ENCODE measurements around the gene ARHGAP6. TPM values are rescaled to one million over a fixed set of nuclear protein-coding genes. Genes with fewer than 3 reads are reported as not detected.

ARHGAP6 gene
- total and polyA plus RNA-seq, 2 donors from 2014 or later, result 6.0 to 20.4 TPM

DNA sequence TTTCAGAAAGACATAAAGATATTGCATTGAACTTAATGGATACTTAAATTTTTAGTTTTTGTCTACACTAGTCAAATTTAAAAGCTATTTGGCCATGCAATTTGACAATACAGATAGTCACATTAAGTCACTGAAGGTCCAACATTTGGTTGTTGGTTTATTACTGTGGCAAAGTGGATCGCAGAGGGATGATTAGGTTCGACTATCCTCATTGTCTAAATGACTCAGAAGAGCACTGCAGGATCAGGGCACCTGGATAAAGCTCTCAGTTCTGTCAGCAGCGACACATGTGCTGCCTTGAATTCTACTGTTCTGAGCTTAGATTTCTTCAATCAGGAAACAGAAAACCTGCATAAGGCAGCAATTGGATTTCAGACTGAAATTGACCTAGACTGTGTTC lies 241.8 kb downstream of the ARHGAP6 start:
- no peak overlapping the region for H3K9ac ChIP-seq (ENCODE audit: low read length in 3 of 3)
- no peaks in the 10 kb centered on the region for H3K36me3 ChIP-seq (ENCODE audit: control insufficient read depth in 2 of 3, insufficient read depth in 3 of 3, low read length in 3 of 3)
- DNase-seq, result no peak
- intact Hi-C loops (cut with DNase I), result no loop called here
- FAIRE-seq, result no peak
- no peaks in the 10 kb centered on the region for H3K9me3 ChIP-seq (ENCODE audit: control insufficient read depth in 2 of 3, insufficient read depth in 1 of 3, low read length in 3 of 3)
- no peak overlapping the region for H3K4me3 ChIP-seq (ENCODE audit: low read length in 3 of 3)
- no peak overlapping the region for H3K27ac ChIP-seq (ENCODE audit: low read depth in 2 of 2, low read length in 2 of 2)
- TF ChIP-seq, protein P1, sequence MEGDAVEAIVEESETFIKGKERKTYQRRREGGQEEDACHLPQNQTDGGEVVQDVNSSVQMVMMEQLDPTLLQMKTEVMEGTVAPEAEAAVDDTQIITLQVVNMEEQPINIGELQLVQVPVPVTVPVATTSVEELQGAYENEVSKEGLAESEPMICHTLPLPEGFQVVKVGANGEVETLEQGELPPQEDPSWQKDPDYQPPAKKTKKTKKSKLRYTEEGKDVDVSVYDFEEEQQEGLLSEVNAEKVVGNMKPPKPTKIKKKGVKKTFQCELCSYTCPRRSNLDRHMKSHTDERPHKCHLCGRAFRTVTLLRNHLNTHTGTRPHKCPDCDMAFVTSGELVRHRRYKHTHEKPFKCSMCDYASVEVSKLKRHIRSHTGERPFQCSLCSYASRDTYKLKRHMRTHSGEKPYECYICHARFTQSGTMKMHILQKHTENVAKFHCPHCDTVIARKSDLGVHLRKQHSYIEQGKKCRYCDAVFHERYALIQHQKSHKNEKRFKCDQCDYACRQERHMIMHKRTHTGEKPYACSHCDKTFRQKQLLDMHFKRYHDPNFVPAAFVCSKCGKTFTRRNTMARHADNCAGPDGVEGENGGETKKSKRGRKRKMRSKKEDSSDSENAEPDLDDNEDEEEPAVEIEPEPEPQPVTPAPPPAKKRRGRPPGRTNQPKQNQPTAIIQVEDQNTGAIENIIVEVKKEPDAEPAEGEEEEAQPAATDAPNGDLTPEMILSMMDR (IDR thresholded peaks at IDR 0.05; ENCODE audit: borderline replicate concordance, extremely low read depth, insufficient read depth), result no peak
- H3K27me3 ChIP-seq (ENCODE audit: control insufficient read depth, insufficient read depth, low read length), result peaks cover 3% of the 10 kb centered on the region
- H3K4me1 ChIP-seq (ENCODE audit: control insufficient read depth in 2 of 3, insufficient read depth in 2 of 3, low read depth in 1 of 3, low read length in 3 of 3), result peaks cover 0 to 5% (median 0%) of the 10 kb centered on the region in 3 donors

DNA sequence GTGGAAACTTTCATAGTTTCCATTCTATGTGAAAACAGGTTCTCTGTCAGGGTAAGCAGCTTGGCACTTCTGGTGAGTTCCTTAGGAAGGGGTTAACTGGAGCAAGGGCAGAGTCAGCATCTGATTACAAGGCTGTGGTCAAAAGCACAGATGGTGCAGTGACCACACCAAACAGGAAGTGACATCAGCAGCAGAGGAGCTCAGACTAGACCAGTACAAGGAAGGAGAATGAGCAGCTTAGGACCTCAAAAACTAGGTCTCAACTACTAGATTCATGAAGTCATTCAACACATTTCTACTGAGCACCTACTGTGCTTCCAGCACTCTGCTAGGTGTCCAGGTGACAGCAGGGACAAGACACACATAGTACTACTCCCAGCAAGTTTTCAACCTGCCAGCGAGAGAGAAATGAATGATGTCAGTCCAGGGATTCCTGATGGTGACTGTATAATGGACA lies 242.3 kb downstream of the ARHGAP6 start:
- H3K27ac ChIP-seq (ENCODE audit: low read depth in 2 of 2, low read length in 2 of 2), result no peak overlapping the region
- peaks cover 3% of the 10 kb centered on the region for H3K27me3 ChIP-seq (ENCODE audit: control insufficient read depth, insufficient read depth, low read length)
- no peaks in the 10 kb centered on the region for H3K9me3 ChIP-seq (ENCODE audit: control insufficient read depth in 2 of 3, insufficient read depth in 1 of 3, low read length in 3 of 3)
- no peak overlapping the region for H3K9ac ChIP-seq (ENCODE audit: low read length in 3 of 3)
- DNase-seq (no peak), FAIRE-seq (no peak)
- intact Hi-C loops (cut with DNase I), result no loop called here
- no peaks in the 10 kb centered on the region for H3K36me3 ChIP-seq (ENCODE audit: control insufficient read depth in 2 of 3, insufficient read depth in 3 of 3, low read length in 3 of 3)
- no peak overlapping the region for H3K4me3 ChIP-seq (ENCODE audit: low read length in 3 of 3)
- TF ChIP-seq, protein P1 (IDR thresholded peaks at IDR 0.05; ENCODE audit: borderline replicate concordance, extremely low read depth, insufficient read depth), result no peak
- peaks cover 0 to 5% (median 0%) of the 10 kb centered on the region in 3 donors for H3K4me1 ChIP-seq (ENCODE audit: control insufficient read depth in 2 of 3, insufficient read depth in 2 of 3, low read depth in 1 of 3, low read length in 3 of 3)

DNA sequence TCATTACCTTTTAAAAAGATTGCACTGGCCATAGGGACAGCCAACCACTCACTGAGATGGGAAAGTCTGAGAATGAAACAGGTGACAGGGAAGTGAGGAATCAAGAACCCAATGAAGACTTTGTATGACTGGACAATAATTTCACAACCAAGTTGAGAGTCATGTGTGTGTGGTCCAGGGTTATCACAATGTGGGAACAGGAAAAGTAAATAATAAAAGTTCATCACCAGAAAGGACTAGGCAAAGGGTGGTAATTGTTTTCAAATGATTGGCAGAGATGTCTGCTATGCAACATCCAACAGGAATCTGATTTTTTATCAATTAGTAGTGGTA lies 243.2 kb downstream of the ARHGAP6 start:
- Histone ChIP-seq H3K9me3 (ENCODE audit: control insufficient read depth in 2 of 3, insufficient read depth in 1 of 3, low read length in 3 of 3) (no peaks in the 10 kb centered on the region), H3K36me3 (ENCODE audit: control insufficient read depth in 2 of 3, insufficient read depth in 3 of 3, low read length in 3 of 3) (no peaks in the 10 kb centered on the region), H3K27me3 (ENCODE audit: control insufficient read depth, insufficient read depth, low read length) (peaks cover 3% of the 10 kb centered on the region), H3K4me3 (ENCODE audit: low read length in 3 of 3) (no peak overlapping the region), H3K27ac (ENCODE audit: low read depth in 2 of 2, low read length in 2 of 2) (no peak overlapping the region), H3K4me1 (ENCODE audit: control insufficient read depth in 2 of 3, insufficient read depth in 2 of 3, low read depth in 1 of 3, low read length in 3 of 3) (peaks cover 0 to 2% (median 0%) of the 10 kb centered on the region in 3 donors), H3K9ac (ENCODE audit: low read length in 3 of 3) (no peak overlapping the region)
- DNase-seq, result no peak
- intact Hi-C loops (cut with DNase I), result no loop called here
- no peak for FAIRE-seq
- TF ChIP-seq, protein P1 (IDR thresholded peaks at IDR 0.05; ENCODE audit: borderline replicate concordance, extremely low read depth, insufficient read depth), result no peak

All from kidney (tissue), 14 donors.